SK-N-SH (cell line): ENCODE data around the gene FLOT1.

Experiments used
- CTCF ChIP-seq: fragments of 200-600 bp; sonication (generic); IDR thresholded peaks from 2 replicates; pipeline ENCODE4 v1.6.1; 2017; ENCODE audit warnings: antibody characterized with exemption, mild to moderate bottlenecking, moderate library complexity
- MAX ChIP-seq: IDR thresholded peaks from 2 replicates; pipeline ENCODE4 v1.4.0; 2012; ENCODE audit warnings: low read depth
- NRF1 ChIP-seq: IDR thresholded peaks from 2 replicates; pipeline ENCODE4 v1.6.1; 2012; ENCODE audit warnings: low read depth, mild to moderate bottlenecking, low read length
- RCOR1 ChIP-seq: fragments of 150-350 bp; IDR thresholded peaks from 2 replicates; pipeline ENCODE4 v1.6.1; 2017; ENCODE audit warnings: antibody characterized with exemption, low read length
- SMC3 ChIP-seq: IDR thresholded peaks from 2 replicates; pipeline ENCODE4 v1.6.1; 2012; ENCODE audit warnings: low read depth, low read length, improper control_type of control experiment
- TAF1 ChIP-seq: IDR thresholded peaks from 2 replicates; pipeline ENCODE4 v1.6.1; 2012; ENCODE audit warnings: low read depth, mild to moderate bottlenecking, low read length, moderate library complexity, borderline replicate concordance
- USF2 ChIP-seq: fragments of 150-350 bp; IDR thresholded peaks from 2 replicates; pipeline ENCODE4 v1.6.1; 2017; ENCODE audit warnings: antibody characterized with exemption, low read length, low read depth, borderline replicate concordance

- TF ChIP-seq USF2, result no peak
- TF ChIP-seq MAX, result no peak
- TF ChIP-seq SMC3, result no peak
- no peak for TF ChIP-seq TAF1
- TF ChIP-seq NRF1, result no peak
- no peak for TF ChIP-seq CTCF
- TF ChIP-seq RCOR1, result no peak
Observed at GRCh38 chr6:30689985-30690384, 52.5 kb downstream of the FLOT1 start.
